Measurements from ENCODE around the gene ANKRD44.

The ANKRD44 gene

DNA sequence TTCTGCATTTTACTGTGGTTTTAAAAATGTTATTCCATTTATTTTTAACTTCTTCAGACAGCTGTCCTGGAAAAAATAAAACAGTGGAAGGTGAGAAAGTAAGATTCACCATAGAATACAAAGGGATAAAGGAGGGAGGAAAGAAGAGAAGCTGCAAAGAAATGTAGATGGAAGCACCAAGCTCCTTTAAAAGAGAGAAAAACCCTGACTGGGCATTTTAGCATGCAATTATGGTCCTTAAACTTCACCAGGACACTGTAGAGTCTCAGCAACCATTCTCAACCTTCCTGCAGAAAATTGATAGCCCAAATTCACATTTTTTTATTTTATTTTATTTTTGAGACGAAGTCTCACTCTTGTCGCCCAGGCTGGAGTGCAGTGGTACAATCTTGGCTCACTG, 11.6 kb upstream of the ANKRD44 start:
- DNase-seq (ENCODE audit: low read depth, low spot score) = no peak

DNA sequence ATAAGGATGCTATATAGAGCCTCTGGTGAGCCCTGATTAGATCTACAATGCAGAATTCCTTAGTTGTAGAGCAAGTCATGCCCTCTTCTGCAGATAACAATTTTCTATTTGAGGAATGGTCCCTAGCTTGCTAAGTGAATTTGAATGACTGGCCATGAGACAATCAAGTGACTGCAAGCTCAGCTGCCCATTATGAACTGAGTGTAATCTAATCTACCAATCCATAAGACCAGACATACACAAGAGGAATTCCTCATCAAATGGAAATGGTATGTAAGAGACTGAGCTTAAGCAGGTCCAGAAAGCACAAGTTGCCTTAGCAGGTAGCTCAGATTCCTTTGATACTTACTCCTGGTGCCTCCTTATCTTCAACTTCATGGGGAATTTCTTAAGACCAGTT, 4.8 kb upstream of the ANKRD44 start:
- DNase-seq (ENCODE audit: low read depth, low spot score) = no peak

DNA sequence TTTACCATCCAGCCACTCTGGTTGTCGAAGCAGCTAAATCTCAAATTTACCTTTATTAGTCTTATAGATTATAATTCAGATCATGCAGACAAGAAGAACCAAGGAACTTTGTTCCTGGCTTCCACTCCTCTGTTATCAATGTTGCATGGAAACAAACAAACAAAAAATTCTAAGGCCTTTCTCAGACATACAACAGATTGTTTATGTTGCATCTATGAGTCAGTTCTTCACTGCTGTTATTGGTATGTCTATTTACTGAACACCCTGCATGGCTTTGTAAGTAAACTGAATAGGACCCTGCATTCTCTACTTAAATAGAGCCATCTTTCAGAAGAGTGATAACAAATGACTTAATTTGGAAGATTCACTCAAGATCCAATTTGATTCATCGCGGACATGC, 1.6 kb upstream of the ANKRD44 start:
- DNase-seq (ENCODE audit: low read depth, low spot score) = no peak

DNA sequence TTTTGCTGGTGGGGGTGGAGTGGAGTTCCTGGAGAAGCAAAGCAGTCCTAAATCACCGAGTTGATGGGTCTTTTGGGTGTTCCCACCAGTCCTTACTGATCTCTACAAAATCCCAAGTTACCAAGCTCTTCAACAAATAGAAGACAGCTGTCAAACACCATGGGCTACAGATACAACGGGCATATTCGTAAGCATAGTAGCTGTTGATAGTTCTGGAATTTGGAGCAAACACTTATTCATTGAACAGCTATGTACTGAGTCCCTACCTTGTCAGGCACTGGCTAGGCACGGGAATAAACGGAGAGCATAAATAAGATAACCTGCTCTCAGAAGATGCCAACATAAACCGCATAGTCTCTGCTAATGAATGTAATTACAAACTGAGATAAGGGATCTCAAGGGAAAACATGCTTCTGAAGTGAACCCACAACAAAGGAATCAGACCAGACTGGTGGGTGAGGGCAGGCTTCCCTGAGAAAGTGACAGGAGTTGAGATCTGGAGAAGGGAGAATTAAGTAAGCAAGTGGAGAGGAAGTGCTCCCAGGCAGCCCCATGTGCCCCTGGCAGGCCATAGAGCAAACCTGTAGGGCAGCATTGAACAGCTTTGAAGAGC, 947 bp upstream of the ANKRD44 start:
- no peak for DNase-seq (ENCODE audit: low read depth, low spot score)

DNA sequence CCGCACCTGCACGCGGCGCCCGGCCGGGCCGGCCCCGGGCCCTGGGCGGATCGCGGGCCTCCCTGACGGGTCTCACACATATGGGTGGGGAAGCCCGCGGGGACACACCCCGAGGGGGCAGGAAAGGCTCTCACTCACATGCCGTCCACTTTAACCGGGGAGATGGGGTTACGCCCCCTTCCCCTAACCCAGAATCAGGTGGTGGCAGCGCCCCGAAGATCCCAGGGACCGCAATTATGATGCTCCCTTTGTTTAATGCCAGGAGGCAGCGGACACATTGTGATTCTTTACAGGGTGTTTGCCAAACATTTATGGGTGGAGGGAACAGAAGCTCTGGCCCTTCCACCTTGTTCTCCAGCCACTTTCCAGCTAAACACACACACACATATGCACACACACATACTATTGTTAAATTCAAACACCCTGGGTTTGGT, 424 bp upstream of the ANKRD44 start:
- DNase-seq (ENCODE audit: low read depth, low spot score) = no peak

DNA sequence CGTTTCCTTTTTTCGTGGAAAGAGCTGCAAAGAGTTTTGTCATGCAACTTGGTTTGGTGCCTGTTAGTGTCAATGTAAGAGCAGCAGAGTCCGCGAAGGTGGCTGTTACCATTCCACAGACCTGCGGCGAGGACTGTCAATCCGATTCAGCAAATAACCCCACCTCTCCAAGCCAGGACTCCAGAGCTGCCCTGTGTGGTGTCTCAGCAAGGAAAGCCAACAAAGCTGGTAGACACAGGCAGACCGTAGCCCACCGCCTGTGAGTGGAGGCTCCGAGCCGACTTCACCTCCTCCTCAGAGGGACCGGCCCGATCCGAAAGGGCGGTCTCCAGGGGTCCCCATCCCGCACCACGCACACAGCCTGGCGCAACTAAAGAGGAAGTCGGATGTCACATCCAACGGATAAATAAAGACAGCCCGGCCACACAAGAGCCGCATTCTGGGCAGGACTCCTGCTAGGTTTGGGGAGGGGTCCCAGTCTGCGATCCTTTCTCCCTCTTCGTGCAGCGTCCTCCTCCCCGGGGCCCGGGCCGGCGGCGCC, 819 bp downstream of the ANKRD44 start:
- no peak for DNase-seq (ENCODE audit: low read depth, low spot score)

DNA sequence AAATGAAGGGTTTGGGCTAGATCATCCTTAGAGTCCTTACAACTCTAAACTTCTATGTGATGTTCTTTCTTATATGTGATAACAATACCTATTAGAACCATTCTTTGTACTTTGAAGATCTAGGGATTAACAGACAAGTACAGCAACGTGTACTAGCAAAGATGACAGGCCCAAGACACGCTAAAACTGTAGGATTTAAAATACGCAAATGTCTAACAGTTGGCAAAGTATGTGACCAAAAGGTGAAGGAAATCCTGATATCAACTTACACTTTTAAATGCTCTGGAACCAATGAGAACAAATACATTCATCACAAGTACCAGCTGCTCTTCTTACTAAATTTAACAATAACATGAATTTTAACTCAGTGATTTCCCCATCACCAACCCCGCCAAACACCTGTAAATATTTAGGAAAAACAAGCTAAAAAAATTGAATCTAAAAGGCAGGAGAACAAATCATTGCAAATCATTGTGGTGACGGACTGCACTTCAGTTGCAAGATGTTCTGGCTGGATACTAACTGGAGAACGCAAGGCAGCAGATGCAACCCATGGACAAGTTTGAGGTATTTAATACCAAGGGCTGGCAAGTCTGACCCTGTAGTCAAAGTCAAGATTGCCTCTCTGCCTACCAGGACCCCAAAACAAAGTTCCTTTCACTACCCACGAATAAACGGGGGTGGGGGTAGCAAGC, 1.4 kb downstream of the ANKRD44 start:
- no peak for DNase-seq (ENCODE audit: low read depth, low spot score)

DNA sequence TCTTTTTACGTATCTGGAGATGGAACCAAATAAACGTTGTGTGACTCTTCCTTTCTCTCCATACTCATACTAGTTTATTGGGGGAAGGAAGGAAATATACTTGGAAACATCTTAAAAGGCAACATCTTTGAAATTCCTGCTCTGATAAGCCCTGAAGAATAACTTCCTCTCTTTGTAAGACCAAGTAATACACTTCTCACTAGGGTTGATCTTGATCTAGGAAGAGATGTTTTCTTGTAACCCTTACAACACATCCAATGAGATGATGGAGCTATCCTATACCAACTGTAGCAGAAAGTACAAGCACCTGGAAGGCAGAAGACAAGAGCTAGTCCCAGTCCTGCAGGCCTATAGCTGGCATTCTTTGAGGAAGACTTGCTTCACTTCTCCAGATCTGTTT, 2.0 kb downstream of the ANKRD44 start:
- DNase-seq (ENCODE audit: low read depth, low spot score) = no peak

DNA sequence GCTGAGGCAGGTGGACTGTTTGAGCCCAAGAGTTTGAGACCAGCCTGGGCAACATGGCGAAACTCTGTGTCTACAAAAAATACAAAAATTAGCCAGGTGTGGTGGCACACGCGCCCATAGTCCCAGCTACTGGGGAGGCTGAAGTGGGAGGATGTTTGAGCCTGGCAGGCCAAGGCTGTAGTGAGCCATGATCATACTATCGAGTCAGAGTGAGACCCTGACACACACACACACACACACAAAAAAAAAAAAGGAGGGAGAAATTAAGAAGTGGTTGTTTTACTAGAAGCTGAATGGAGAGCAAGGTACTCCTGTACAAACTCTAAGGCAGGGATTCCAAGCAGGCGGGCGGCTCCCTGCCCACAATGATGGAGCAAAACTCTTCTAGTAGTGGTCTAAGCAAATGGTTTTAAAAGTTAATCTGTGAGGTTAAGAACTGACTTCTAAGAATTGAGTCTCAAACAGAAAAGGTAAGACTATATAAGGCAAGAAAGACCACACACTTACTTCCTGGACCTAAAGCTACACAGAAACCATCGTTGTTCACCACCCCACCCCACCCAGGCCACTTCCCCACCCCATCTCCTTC, 2.6 kb downstream of the ANKRD44 start:
- no peak for DNase-seq (ENCODE audit: low read depth, low spot score)

DNA sequence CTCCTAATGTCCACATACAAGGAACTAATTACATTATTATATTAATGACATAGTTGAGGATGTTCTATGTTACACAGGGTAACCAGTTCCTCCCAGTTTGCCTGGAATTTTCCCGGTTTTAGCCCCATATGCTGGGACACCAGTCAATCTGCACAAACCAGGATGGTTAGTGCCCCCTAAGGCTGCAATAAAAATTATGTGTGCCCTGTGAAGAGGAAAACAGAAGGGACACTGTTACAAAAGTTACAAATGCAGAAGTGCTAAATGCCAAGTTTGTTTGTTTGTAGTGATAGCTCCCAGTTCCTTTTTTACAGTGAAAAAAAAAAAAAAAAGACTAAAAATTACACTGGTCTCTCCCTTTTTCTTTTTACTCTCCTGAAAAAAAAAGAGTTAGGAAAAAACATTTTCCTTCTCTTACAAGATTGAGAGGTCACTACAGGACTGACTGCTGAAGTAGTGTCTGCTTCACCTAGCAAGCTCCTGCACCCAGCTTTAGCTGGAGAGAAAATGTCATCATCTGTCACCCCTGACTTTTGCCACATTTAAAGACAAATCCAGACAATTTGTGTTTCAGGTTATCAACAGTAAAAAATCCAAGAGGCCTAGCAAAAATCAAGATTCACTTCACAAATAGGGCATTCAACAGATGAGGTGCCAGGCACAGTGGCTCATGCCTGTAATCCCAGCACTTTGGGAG, 3.2 kb downstream of the ANKRD44 start:
- no peak for DNase-seq (ENCODE audit: low read depth, low spot score)

DNA sequence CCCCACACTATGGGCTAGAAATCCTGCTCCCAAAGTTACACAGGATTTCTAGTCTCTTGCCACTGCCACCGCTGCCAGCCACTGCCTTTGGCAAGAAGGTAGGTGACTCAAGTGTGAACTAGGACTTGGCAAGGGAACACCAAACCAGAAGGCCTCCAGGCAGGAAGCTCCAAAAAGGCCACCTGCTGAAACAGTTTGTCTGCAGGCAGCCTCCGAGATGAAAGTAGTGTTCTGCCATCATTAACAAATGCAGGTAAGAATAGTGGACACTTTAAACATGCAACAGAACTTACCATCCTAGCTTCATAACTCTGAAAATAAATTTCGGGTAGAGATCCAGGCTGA, 3.9 kb downstream of the ANKRD44 start:
- no peak for DNase-seq (ENCODE audit: low read depth, low spot score)

DNA sequence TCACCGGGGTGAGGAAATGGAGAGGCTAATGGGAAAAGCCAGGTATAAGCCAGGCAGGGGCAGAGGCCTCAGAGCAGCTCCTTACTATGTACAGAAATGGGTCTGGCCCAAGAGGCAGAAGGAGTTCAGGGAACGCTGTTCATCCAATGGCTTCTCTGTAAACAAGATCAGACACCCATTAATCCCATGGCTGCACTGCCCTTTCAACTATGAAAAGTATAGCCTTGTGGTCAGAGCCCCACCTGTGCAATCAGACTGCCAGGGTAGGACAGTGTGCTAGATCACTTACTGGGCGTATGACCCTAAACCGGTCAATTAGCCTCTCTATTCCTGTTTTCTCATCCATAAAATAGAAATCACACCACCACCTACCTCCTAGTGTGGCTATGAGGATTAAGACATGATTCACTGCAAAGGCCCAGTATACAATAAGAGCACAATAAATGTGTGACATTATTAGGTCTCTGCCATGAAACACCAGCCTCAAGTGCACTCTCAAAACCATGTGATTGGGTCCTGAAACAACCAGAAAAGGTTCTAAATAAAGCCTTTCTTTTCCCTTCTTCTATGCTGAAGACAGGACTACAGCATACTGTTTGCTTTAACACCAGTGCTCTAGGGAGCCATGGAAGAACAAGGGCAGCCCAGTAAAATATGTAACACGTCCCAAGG, 4.4 kb downstream of the ANKRD44 start:
- DNase-seq (ENCODE audit: low read depth, low spot score) = no peak

DNA sequence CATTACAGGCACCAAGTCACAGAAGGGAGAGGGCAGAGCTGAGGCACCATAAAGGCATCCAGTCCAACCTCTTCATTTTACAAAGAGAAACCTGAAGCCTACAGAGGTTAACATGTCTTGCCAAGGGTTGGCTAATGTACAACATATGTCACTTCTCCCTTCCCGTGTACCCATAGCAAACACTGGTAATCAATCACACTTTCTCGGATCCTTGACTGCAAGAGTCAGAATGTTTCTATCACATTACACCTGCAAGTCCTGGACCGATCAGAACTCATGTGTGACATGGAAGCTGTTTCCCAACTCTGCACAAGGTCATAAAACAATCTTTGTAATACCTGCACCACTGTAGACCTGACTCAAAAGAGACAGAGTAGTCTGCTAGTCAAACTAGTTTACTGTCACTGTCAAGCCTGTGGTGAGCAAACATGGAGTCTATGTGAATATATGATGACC, 6.0 kb downstream of the ANKRD44 start:
- no peak for DNase-seq (ENCODE audit: low read depth, low spot score)

DNA sequence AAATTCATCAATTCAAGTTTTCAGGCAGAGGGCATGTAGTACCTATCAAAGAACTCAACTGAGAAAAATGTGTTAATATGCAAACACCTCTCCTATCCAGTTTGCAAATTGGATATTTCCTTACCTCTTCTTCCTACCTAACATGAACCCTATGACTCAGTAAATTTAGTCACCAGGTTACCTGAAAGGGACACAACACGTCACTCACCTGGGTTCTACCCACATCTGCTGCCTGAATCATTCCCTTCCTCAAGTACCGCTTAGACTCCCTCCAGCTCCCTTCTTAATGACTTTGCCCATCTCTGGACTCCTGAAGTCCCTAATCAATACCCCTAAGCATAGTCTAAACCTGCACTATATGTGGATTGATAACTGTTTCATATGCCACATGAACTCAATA, 10.4 kb downstream of the ANKRD44 start:
- no peak for DNase-seq (ENCODE audit: low read depth, low spot score)

DNA sequence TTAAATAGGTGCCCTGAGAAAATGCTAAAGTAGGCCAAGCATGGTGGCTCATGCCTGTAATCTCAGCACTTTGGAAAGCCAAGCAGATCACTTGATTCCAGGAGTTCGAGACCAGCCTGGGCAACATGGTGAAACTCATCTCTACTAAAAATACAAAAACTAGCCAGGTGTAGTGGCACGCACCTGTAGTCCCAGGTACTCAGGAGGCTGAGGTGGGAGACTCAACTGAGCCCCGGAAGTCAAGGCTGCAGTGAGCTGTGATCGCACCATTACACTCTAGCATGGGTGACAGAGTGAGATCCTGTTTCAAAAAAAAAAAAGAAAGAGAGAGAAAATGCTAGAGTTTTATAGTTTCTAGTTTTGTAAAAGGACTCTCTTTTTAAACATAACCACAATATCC, 12.0 kb downstream of the ANKRD44 start:
- DNase-seq (ENCODE audit: low read depth, low spot score) = no peak

DNA sequence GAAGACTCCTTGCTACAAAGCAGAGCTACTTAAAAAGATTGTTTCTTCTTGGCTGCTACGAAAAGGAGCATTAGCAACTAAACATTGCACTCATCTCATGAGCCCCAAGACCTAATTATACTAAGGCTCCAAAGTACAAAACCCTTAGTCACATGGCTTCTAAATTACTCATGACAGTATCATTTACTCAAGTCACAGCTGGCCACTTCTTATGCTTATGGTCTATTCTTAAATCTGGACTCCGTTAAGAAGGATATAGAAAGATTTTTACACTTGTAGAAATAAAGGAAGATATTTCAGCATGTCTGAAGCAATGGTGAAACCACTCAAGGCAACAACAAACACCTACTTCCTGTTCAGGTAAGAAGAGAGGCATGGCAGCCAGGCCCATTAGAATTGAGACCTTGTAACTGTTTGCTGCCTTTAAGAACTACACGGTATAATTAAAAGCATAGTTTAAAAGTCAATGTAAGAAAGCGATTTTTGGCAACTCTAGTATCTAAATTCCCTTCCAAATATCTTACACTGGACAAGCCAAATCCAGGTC, 12.7 kb downstream of the ANKRD44 start:
- no peak for DNase-seq (ENCODE audit: low read depth, low spot score)

DNA sequence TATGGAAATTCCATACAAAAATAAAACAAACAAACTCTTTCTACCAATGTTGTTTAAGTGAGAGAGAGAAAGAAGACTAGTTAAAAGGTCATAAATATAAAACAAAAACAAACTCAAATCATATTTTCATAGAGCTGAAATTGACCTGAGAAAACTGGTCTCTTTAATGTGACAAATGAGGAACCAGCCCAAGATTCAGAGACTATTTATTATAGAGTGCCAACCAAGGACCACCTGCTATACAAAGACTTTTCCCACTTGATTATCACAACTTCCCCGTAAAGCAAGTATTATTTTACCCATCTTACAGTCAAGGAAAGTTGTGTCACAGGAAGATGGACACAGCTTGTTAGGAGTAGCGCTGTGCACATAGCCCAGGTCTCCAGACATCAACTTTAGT, 13.3 kb downstream of the ANKRD44 start:
- DNase-seq (ENCODE audit: low read depth, low spot score) = no peak

DNA sequence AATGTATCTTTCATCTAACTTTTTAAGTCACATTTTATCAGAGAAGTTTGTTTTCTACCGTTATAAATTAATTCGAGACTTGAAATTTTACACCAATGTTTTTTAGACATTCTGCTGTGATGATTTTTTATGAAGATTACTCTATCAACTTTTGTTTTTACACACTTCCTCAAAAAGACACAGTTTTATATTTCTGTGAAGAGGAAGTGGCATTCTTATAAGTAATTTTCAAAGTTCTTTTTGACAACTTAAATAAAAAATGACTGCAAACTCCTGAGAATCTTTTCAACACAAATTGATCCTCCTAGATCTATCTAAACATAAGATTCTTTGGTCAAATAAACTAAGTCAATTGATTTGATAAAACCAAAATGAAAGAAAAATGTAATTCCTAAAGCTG, 13.7 kb downstream of the ANKRD44 start:
- DNase-seq (ENCODE audit: low read depth, low spot score) = no peak

DNA sequence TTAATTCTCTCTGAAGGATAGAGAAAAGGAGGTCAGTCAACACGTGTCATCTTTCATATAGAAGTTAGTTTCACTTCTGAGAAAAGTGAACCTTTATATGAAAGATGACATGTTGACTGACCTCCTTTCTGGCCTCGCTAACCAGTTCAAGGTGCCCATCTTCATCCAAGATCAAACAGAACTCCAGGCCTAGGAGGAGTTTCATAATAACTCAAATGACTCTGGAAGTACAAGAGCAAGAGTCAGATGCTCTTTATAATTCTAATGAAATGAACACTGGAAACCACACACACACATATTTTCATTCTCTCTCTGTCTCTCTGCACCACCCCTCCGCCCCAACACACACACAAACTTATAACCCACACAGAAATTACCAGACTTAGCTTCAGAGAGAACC, 16.3 kb downstream of the ANKRD44 start:
- no peak for DNase-seq (ENCODE audit: low read depth, low spot score)

DNA sequence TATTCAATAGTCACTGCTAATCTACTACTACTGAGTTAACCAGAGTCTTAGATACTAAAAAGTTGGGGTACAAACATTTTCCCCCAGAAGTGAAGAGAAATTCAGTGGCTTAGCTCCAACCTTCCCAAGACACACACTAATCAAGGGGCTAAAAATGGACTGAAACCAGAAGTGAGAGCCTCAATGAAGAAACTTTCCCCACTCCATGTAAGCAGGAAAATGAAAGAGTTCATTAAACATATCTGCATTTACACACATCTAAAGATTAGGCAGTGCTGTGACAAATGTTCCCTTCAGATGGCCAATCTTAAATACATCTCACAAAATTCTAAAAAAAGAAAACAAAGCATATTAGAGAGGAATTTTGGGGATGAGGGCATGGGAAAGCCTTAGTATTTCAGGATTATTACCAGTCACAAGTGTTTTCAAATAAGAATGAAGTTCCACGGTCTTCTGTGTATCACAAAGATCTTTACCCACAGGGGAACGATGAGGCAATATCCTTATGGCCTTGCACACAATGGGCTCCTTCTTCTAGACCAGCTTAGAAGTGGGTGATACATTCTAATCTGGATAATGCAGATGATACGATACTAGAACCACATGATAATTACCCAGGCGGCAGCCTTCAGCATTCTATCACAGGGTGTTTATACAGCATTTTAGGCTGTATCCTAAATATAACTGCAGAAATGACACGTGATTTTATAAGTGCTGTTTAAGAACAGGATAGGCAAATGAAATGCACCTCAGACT, 17.1 kb downstream of the ANKRD44 start:
- no peak for DNase-seq (ENCODE audit: low read depth, low spot score)

DNA sequence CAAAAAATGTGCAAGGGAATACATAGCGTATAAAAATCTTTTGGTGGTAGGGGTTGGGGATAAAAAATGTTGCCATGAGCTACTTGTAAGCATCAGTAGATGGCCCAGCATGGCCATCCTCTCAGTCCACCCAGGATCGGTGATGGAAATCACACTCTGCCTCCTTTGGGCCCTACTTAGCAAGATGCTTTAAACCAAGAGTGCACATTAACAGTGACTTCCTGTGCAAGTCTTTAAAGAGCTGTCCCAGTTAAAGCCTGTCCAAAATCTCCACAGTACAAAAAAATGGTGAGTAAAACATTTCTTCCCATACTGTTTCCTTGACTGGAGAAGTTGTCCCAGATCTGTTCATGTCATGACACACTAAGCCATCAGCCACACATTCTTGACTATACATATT, 18.0 kb downstream of the ANKRD44 start:
- DNase-seq (ENCODE audit: low read depth, low spot score) = no peak

Measured in activated CD4-positive, CD25-positive, alpha-beta regulatory T cell treated with anti-CD3 and anti-CD28 coated beads, Interleukin-2, amount 50 U/mL, for 16 hours (primary cell).